Gastrocnemius medialis (tissue), 4 donors: ENCODE data around the gene MSRB3.

Source experiments
- POLR2A ChIP-seq, 2 donors: fragments of 450-650 bp; IDR thresholded peaks; one replicate each; pipeline ENCODE4 v1.6.1; 2017; ENCODE audit warnings: antibody characterized with exemption in 2 of 2, mild to moderate bottlenecking in 2 of 2, moderate library complexity in 2 of 2
- TF ChIP-seq, protein P1 (sequence below), 5 experiments: fragments of 450-650 bp in 3 of 5; fragments of 200-600 bp in 2 of 5; sonication (generic) in 2 of 5; IDR thresholded peaks in 4 of 5; conservative IDR thresholded peaks in 1 of 5; 1 replicate in 4 of 5; 2 replicates in 1 of 5; pipeline ENCODE4 v1.5.1; 2016 to 2019; ENCODE audit warnings: antibody characterized with exemption in 5 of 5, mild to moderate bottlenecking in 3 of 5, moderate library complexity in 3 of 5

DNA sequence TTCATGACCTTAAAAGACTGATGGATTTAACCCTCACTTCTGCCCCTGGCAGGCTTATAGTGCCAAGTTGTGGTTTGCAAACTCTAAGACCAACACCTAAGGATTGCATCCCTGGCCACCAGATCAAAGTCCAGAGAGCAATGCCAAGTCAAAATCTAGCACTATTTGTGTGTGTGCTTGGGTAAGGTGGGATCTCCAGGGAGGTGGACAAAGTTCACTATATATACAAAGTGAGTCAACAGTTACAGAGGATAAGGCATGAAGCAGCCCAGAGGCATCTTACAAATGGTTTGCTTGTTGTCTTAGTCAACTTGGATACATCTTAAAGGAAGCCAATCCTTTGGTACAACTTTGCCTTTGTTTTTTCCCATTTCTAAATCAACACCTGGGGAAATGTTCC, 137.3 kb downstream of the MSRB3 start:
- TF ChIP-seq, protein P1, sequence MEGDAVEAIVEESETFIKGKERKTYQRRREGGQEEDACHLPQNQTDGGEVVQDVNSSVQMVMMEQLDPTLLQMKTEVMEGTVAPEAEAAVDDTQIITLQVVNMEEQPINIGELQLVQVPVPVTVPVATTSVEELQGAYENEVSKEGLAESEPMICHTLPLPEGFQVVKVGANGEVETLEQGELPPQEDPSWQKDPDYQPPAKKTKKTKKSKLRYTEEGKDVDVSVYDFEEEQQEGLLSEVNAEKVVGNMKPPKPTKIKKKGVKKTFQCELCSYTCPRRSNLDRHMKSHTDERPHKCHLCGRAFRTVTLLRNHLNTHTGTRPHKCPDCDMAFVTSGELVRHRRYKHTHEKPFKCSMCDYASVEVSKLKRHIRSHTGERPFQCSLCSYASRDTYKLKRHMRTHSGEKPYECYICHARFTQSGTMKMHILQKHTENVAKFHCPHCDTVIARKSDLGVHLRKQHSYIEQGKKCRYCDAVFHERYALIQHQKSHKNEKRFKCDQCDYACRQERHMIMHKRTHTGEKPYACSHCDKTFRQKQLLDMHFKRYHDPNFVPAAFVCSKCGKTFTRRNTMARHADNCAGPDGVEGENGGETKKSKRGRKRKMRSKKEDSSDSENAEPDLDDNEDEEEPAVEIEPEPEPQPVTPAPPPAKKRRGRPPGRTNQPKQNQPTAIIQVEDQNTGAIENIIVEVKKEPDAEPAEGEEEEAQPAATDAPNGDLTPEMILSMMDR (IDR thresholded peaks at IDR 0.05 in 4 of 5, conservative IDR thresholded peaks at IDR 0.05 in 1 of 5) = no peak
- TF ChIP-seq POLR2A (IDR thresholded peaks at IDR 0.05) = no peak
